HG03097 (cell line): ENCODE data around the gene RGS7.

Experiments used
- ATAC-seq: cut with Tn5 transposase; IDR thresholded peaks from one replicate; pipeline ENCODE4 v1.9.1; 2021; ENCODE audit not compliant: unreplicated experiment, low FRiP score

Gene RGS7

DNA sequence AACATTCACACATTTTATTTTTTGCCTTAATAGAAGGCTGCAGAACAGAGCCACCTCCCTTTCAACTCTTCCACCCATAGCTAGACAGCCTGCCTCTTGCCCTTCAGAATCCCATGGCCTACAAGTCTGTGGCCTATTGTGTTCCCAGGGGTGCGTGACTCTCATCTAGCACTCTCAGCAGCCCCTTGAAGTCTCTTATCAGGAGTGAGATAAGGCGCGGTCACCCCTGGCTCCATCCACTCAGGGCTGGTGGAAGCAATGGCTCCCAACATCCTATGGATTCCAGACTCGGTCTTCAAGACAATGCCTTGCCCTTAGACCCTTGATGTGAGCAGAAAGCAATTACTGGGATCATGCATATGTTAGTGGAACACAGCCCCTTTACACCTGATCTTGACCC, 480.9 kb downstream of the RGS7 start:
- ATAC-seq = no peak

DNA sequence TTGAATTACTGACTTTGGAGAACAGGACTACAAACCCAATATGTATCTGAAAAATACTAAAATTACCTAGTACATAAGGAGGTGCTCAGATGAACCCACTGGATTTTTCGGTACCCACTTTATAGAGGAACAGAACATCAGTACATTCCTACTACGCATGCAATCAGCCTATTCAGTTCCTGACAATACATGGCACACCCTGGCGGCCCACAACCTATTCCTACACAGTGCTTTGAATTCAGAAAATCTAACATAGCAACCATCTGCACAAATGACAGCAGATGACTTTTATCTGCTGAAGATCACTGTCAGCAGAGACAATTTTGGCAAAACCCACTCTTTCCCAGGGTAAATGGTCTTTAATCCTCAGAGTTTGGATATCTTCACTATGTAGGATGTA, 487.9 kb downstream of the RGS7 start:
- no peak for ATAC-seq

DNA sequence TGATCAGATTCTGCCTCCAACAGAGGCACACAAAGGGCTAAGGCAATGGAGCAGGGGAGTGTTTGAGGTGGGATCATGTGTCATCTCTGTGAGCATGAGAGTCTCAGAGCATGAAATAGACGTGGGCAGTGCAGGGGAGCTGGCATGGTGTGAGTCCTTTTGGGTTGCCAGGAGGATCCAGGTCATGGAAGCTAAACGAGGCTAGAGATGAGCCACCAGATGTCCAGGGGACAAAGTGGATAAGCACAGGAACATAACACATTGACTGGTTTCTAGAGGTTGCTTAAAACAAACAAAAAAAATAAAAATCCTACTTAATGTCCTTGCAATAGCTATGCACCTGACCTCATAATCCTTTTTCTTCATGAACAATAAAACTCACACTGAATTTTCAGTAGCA, 490.3 kb downstream of the RGS7 start:
- no peak for ATAC-seq

DNA sequence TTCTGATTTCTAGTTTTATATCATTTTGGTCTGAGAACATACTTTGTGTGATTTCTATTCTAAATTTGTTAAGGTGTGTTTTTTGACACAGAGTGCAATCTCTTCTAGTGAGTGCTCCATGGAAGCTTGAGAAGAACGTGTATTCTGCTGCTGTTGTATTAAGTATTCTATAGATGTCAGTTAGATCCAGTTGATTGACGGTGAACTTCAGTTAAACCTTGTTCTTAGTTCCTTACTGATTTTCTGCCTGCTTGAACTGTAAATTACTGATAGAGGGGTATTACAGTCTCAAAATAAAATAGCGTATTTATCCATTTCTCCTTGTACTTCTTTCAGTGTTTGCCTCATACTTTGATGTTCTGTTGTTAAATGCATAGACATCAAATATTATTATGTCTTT, 497.0 kb downstream of the RGS7 start:
- ATAC-seq = no peak

DNA sequence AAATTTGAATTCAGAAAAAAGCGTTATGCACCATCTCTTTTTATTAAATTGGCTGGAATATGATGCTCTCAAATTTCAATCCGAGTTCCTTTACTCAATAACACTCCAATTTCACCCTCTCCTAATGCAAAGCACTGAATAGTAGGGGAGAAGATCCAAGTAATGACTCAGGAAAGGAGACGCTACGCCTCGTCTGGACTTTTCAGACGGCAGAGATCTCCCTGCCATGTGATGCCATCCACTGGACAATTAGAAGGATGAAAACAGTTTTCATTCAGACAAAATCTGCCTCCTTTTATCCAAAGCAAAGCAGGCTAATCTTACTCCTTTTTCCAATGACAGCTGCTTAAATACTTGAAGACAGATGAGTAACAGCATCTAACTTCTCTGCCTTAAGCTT, 502.6 kb downstream of the RGS7 start:
- no peak for ATAC-seq

- no peak for ATAC-seq
These were observed 509.7 kb downstream of the RGS7 start for GRCh38 chr1:240847325-240847724.

DNA sequence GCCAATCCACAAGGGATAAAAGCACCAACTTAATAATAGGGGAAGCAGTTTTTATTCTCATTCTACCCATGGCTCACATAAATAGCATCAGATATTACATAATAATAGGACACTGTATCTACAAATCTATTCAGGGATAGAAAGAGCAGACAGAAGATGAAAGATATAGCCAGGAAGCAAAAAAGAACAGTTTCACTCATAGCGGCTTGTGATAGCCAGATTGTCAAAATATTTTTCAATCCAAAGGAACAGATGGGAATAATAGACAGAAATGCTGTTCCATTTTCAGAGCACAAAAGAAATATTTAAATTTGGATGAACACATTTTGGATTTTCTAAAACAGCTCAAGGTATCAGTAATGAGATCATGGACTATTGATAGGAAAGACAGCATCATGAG, 512.5 kb downstream of the RGS7 start:
- ATAC-seq = no peak

DNA sequence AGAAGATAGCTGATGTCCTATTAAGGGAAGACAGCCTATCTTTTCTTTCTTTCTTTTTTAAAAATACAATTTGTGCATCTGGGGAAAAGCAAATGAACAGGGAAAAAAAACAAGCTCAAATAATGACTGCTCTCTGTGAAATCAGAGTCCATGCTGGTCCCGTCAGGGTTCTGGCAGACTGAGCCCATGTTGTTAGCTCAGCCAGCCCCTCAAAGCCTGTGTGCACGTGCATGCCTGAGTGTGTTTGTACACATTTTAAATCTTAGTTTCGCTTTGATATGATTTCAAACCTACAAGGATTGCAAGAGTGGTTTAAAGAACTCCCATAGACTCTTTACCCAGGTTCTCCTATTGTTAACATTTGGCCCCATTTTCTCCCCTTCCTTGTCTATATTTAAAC, 513.2 kb downstream of the RGS7 start:
- no peak for ATAC-seq

GRCh38 chr1:240836271-240836670, 520.7 kb downstream of the RGS7 start:
- ATAC-seq = no peak

GRCh38 chr1:240835291-240835690, 521.7 kb downstream of the RGS7 start:
- ATAC-seq = no peak

- no peak for ATAC-seq
These were observed 523.9 kb downstream of the RGS7 start for GRCh38 chr1:240833075-240833474.

- no peak for ATAC-seq
These were observed 525.1 kb downstream of the RGS7 start for GRCh38 chr1:240831922-240832321.

- no peak for ATAC-seq
These were observed 525.8 kb downstream of the RGS7 start for GRCh38 chr1:240831191-240831631.

- no peak for ATAC-seq
These were observed 527.5 kb downstream of the RGS7 start for GRCh38 chr1:240829487-240829886.

DNA sequence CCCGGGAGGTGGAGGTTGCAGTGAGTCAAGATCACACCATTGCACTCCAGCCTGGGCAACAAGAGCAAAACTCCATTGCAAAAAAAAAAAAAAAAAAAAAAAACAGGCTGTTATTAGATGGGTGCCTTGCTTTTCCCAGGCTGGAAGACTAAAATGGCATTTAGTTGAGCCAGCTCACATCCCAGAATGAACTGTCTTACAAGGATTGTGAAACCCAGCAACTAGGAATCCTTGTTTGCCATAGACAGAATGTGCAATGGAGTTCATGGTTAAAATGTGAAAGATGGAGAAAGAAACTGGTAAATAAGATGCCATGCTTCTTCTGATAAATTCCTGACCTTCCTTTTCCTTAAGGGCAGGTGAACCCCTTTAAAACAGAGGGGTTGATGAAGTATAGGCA, 529.2 kb downstream of the RGS7 start:
- no peak for ATAC-seq

GRCh38 chr1:240824238-240824637, 532.8 kb downstream of the RGS7 start:
- ATAC-seq = no peak

DNA sequence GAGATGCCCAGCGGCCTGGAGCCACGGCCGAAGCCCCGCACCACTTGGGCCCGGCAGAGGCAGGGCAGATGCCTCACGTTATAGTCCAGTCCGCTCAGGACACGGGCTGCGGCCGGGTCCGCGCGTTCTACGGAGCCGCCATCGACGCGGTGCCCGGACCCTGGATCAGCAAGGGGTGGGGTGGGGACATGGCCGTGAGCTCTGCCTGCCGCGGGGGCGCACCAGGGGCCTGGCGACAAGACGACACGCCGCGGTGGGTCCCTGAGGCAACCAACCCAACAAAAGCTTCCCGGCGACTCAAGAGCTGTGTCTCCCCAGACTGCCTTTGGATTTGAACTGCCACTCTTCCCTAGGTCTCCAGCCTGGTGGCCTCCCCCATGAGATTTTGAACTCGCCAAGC, 533.6 kb downstream of the RGS7 start:
- ATAC-seq = no peak

- ATAC-seq = no peak
These were observed 535.1 kb downstream of the RGS7 start for GRCh38 chr1:240821925-240822324.

DNA sequence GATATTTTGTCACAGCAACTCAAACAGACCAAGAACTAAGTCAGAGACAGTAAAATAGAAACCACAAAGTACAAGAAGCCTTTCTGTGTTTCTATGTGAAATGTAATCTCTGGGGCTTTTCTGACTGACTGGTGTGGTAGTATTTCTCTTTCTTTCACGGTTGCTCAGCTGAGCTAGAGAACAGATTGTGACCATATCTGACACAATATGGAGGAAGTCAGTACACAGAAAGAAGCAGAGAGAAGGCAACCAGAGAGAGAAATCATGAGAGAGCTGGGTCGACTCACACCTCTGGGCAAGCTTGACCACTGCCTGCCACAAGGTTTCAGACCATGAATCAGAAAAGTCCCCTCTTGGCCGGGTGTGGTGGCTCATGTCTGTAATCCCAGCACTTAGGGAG, 536.2 kb downstream of the RGS7 start:
- ATAC-seq = no peak

DNA sequence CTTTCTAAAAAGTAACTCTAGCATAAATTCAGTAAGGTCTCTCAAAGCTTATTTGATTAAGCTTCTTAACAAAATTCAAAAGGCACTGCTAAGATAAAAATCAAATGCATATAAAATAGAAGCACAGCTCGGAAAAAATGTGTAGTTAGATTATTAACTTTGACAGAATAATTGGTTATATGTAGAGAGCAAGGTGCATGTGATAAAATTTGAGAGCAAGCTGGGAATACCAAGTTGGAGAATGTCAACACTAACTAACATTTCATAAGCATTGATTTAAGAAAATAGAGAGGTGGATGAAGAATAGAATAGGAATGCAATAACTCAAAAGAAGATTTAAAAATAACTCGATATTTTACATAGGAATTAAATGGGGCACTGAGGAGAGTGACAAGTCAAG, 540.5 kb downstream of the RGS7 start:
- ATAC-seq = no peak

- ATAC-seq = no peak
These were observed 543.3 kb downstream of the RGS7 start for GRCh38 chr1:240813720-240814119.

DNA sequence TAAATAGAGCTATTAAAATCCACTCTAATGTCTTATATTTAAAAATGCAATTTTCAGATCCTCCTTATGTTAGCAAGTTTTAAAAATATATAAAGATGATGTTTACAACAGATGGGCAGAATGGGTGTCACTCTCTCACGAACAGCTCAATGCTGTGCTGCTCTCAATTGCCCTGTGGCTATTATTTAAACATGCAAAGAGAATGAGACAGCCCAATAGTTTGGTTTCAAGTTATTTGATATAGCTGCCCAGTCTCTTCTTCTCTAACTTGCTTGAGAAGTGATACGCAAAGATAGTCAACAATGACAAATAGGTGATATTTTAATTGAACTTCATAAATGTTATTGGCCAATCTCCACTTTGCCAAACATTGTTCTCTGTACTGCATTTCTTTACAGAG, 545.7 kb downstream of the RGS7 start:
- no peak for ATAC-seq

DNA sequence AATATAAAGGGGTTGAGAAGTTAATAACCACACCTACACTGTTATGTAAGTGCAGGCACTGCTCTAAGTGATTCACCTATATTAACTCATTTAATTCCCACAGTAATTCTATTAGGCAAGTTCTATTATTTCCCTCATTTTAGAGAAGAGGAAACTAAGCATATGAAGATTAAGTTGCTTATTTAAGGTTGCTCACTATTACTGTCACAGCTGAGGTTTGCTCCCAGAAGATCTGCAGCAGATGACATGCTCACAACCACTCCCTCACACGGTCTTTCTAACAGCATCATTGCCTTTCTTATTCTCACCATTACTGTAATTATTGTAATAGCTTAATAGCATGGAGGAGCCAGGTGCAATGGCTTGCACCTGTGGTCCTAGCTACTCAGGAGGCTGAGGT, 548.6 kb downstream of the RGS7 start:
- ATAC-seq = no peak
